OCI-LY1 (cell line): ENCODE data around the gene SLC25A31.

Experiments used
- H2AFZ ChIP-seq: fragments of 200-600 bp; sonication (generic), shearing (Covaris generic); 2 replicates; pipeline ENCODE4 v1.6.0; 2014; ENCODE audit warnings: antibody characterized with exemption, mild to moderate bottlenecking, low read length
- H3F3A ChIP-seq: fragments of 200-600 bp; sonication (generic), shearing (Covaris generic); 2 replicates; pipeline ENCODE4 v1.6.0; 2014; ENCODE audit warnings: mild to moderate bottlenecking, antibody characterized with exemption, low read length, moderate library complexity; ENCODE audit not compliant: insufficient read depth
- H3K27ac ChIP-seq: fragments of 200-600 bp; sonication (generic); 2 replicates; pipeline ENCODE4 v1.5.1; 2014; ENCODE audit warnings: low read length, mixed run types, mild to moderate bottlenecking, low read depth; ENCODE audit not compliant: poor library complexity, severe bottlenecking
- H3K27me3 ChIP-seq: fragments of 200-600 bp; sonication (generic); 2 replicates; pipeline ENCODE4 v1.6.0; 2014; ENCODE audit warnings: antibody characterized with exemption, mild to moderate bottlenecking, low read length, moderate library complexity; ENCODE audit not compliant: insufficient read depth
- H3K36me3 ChIP-seq: fragments of 200-600 bp; sonication (generic); 2 replicates; pipeline ENCODE4 v1.6.1; 2014; ENCODE audit warnings: mild to moderate bottlenecking, antibody characterized with exemption, low read length, moderate library complexity, mixed read lengths; ENCODE audit not compliant: insufficient read depth
- H3K4me1 ChIP-seq: fragments of 200-600 bp; sonication (generic); 2 replicates; pipeline ENCODE4 v1.5.1; 2014; ENCODE audit warnings: mild to moderate bottlenecking, low read length, moderate library complexity; ENCODE audit not compliant: insufficient read depth, severe bottlenecking
- H3K4me2 ChIP-seq: fragments of 200-600 bp; sonication (generic), shearing (Covaris generic); 2 replicates; pipeline ENCODE4 v1.6.1; 2014; ENCODE audit warnings: low read length
- H3K4me3 ChIP-seq: fragments of 200-600 bp; sonication (generic); 2 replicates; pipeline ENCODE4 v1.5.1; 2014; ENCODE audit warnings: low read length, low read depth, mild to moderate bottlenecking, mixed read lengths; ENCODE audit not compliant: poor library complexity, severe bottlenecking
- H3K79me2 ChIP-seq: fragments of 200-600 bp; shearing (Covaris generic); 2 replicates; pipeline ENCODE4 v1.6.1; 2016; ENCODE audit warnings: mixed run types, low read length, mixed read lengths; ENCODE audit not compliant: insufficient read depth
- H3K9ac ChIP-seq: fragments of 200-600 bp; sonication (generic), shearing (Covaris generic); 2 replicates; pipeline ENCODE4 v1.6.1; 2014; ENCODE audit warnings: mild to moderate bottlenecking, low read length, mixed read lengths
- H3K9me2 ChIP-seq: fragments of 200-600 bp; sonication (generic), shearing (Covaris generic); 2 replicates; pipeline ENCODE4 v1.6.1; 2014; ENCODE audit warnings: low read depth, mild to moderate bottlenecking, low read length, mixed read lengths
- H3K9me3 ChIP-seq: fragments of 200-600 bp; shearing (Covaris generic); 2 replicates; pipeline ENCODE4 v1.6.1; 2014; ENCODE audit warnings: low read length, mixed read lengths
- H4K20me1 ChIP-seq: fragments of 200-600 bp; sonication (generic), shearing (Covaris generic); 2 replicates; pipeline ENCODE4 v1.6.0; 2016; ENCODE audit warnings: mild to moderate bottlenecking, low read length; ENCODE audit not compliant: insufficient read depth
- EZH2 ChIP-seq: fragments of 200-600 bp; sonication (generic), shearing (Covaris generic); IDR thresholded peaks from 2 replicates; pipeline ENCODE4 v1.8.0; 2017; ENCODE audit warnings: borderline replicate concordance, mixed run types, mild to moderate bottlenecking, antibody characterized with exemption, low read length, moderate library complexity, mixed read lengths
- TF ChIP-seq, protein P1 (sequence below): fragments of 200-600 bp; sonication (generic), shearing (Covaris generic); IDR thresholded peaks from 2 replicates; pipeline ENCODE4 v1.5.1; 2017; ENCODE audit warnings: mild to moderate bottlenecking, antibody characterized with exemption, low read length, moderate library complexity, mixed read lengths

SLC25A31 gene

DNA sequence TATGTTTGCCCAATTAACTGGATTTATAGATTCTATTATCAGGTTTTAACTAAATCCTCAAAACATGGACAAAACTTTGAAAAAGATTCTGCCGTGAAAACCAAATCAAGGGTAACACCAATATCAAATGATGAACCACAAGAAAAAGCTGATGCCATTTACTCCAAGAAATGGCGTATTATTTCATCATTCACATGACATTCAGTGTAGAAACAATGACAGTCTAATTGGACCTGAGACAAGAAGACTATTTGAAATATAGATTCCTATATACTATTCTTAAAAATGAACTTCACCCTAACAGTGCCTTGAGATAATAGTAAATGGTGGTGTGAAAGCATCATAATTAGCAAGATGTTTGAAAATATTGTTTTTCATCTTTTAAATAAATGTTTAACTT, 4.8 kb downstream of the SLC25A31 start:
- Histone ChIP-seq H3K9ac (no peak overlapping the region), H2AFZ (no peak overlapping the region), H3K9me3 (no peaks in the 10 kb centered on the region), H3K4me2 (no peak overlapping the region), H3K4me1 (no peaks in the 10 kb centered on the region), H3F3A (no peaks in the 10 kb centered on the region), H3K9me2 (no peaks in the 10 kb centered on the region), H4K20me1 (no peaks in the 10 kb centered on the region), H3K79me2 (no peaks in the 10 kb centered on the region), H3K27ac (no peak overlapping the region), H3K36me3 (no peaks in the 10 kb centered on the region), H3K4me3 (no peak overlapping the region), H3K27me3 (no peaks in the 10 kb centered on the region)
- TF ChIP-seq EZH2: no peak
- TF ChIP-seq, protein P1, sequence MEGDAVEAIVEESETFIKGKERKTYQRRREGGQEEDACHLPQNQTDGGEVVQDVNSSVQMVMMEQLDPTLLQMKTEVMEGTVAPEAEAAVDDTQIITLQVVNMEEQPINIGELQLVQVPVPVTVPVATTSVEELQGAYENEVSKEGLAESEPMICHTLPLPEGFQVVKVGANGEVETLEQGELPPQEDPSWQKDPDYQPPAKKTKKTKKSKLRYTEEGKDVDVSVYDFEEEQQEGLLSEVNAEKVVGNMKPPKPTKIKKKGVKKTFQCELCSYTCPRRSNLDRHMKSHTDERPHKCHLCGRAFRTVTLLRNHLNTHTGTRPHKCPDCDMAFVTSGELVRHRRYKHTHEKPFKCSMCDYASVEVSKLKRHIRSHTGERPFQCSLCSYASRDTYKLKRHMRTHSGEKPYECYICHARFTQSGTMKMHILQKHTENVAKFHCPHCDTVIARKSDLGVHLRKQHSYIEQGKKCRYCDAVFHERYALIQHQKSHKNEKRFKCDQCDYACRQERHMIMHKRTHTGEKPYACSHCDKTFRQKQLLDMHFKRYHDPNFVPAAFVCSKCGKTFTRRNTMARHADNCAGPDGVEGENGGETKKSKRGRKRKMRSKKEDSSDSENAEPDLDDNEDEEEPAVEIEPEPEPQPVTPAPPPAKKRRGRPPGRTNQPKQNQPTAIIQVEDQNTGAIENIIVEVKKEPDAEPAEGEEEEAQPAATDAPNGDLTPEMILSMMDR: no peak

DNA sequence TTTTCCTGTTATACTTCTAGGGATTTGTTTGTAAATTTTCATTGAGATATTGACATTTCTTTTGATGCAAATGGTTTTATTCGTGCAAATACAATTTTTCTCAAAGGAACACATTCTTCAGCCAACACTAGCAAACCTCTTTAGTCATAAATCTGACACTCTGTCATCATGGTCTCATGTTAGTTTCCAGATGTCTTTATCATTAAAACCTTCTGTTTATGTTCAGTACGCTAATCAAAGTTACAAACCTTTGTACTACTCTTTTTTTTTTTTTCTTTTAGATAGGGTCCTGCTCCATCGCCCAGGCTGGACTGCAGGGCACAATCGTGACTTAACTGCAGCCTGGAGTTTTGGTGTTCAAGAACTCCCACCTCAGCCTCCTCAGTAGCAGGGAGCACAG, 7.1 kb downstream of the SLC25A31 start:
- Histone ChIP-seq H3K27me3 (no peaks in the 10 kb centered on the region), H3K36me3 (no peaks in the 10 kb centered on the region)
- TF ChIP-seq, protein P1: no peak
- TF ChIP-seq EZH2: no peak

DNA sequence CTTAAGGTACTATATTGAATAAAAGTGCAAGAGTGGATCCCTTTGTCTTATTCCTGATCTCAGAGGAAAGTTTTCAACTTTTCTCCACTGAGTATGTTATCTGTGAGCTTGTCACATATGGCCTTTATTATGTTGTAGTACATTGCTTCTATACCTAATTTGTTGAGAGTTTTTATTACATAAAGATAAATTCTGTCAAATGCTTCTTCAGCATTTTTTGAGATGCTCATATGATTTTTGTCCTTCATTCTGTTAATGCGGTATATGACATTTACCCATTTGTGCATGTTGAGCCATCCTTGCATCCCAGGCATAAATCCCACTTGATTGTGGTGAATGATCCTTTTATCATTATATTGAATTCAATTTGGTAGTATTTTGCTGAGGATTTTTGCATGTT, 11.0 kb downstream of the SLC25A31 start:
- H3K9me3 ChIP-seq: no peaks in the 10 kb centered on the region
- no peaks in the 10 kb centered on the region for H3K79me2 ChIP-seq
- H3K4me2 ChIP-seq: no peak overlapping the region
- H2AFZ ChIP-seq: no peak overlapping the region
- H3K9me2 ChIP-seq: no peaks in the 10 kb centered on the region
- no peaks in the 10 kb centered on the region for H3K27me3 ChIP-seq
- H3K36me3 ChIP-seq: no peaks in the 10 kb centered on the region
- no peaks in the 10 kb centered on the region for H3F3A ChIP-seq
- no peak overlapping the region for H3K4me3 ChIP-seq
- no peak overlapping the region for H3K9ac ChIP-seq
- no peak overlapping the region for H3K27ac ChIP-seq
- no peak for TF ChIP-seq EZH2
- TF ChIP-seq, protein P1: no peak
- H4K20me1 ChIP-seq: no peaks in the 10 kb centered on the region
- H3K4me1 ChIP-seq: no peaks in the 10 kb centered on the region

More for the DNA sequence above, 7.1 kb downstream of the SLC25A31 start:
- Histone ChIP-seq H3K4me1 (no peaks in the 10 kb centered on the region), H3K9ac (no peak overlapping the region), H3K4me2 (no peak overlapping the region), H3K9me2 (no peaks in the 10 kb centered on the region), H3K9me3 (no peaks in the 10 kb centered on the region), H2AFZ (no peak overlapping the region), H3K27ac (no peak overlapping the region), H3F3A (no peaks in the 10 kb centered on the region), H4K20me1 (no peaks in the 10 kb centered on the region), H3K4me3 (no peak overlapping the region), H3K79me2 (no peaks in the 10 kb centered on the region)
